GM21367 (cell line): ENCODE results near the gene HSPA4.
"Not testable (repeated sequence)": the region's sequence is repeated elsewhere in the genome, so short reads cannot be mapped to it uniquely, and the experiment has no call there.

Experiments used
- ATAC-seq: cut with Tn5 transposase; IDR thresholded peaks from one replicate; pipeline ENCODE4 v1.9.1; 2021; ENCODE audit not compliant: unreplicated experiment

The HSPA4 gene

GRCh38 chr5:133049726-133050048 is 2.1 kb upstream of the HSPA4 start:
- ATAC-seq, result no peak

- no peak for ATAC-seq
Measured at GRCh38 chr5:133050521-133050920, 1.3 kb upstream of the HSPA4 start.

- ATAC-seq, result no peak
Measured at GRCh38 chr5:133051061-133051541, 712 bp upstream of the HSPA4 start.

- ATAC-seq, result peak; percentile 24
Measured at GRCh38 chr5:133052317-133053175, 733 bp downstream of the HSPA4 start.

- ATAC-seq, result no peak
Measured at GRCh38 chr5:133053448-133053847, 1.6 kb downstream of the HSPA4 start.

- no peak for ATAC-seq
Measured at GRCh38 chr5:133054697-133055471, 3.1 kb downstream of the HSPA4 start.

GRCh38 chr5:133056891-133057290 is 5.1 kb downstream of the HSPA4 start:
- ATAC-seq, result no peak

GRCh38 chr5:133059621-133060020 is 7.8 kb downstream of the HSPA4 start:
- ATAC-seq, result no peak

- no peak for ATAC-seq
Measured at GRCh38 chr5:133062276-133062675, 10.5 kb downstream of the HSPA4 start.

GRCh38 chr5:133063965-133064364 is 12.2 kb downstream of the HSPA4 start:
- ATAC-seq, result no peak

GRCh38 chr5:133065471-133065870 is 13.7 kb downstream of the HSPA4 start:
- no peak for ATAC-seq

GRCh38 chr5:133066045-133066444 is 14.2 kb downstream of the HSPA4 start:
- ATAC-seq, result no peak

- ATAC-seq, result no peak
Measured at GRCh38 chr5:133072021-133072420, 20.2 kb downstream of the HSPA4 start.

- no peak for ATAC-seq
Measured at GRCh38 chr5:133075572-133076536, 24.0 kb downstream of the HSPA4 start.

GRCh38 chr5:133079048-133079447 is 27.2 kb downstream of the HSPA4 start:
- no peak for ATAC-seq

GRCh38 chr5:133081036-133081435 is 29.2 kb downstream of the HSPA4 start:
- ATAC-seq, result no peak

- no peak for ATAC-seq
Measured at GRCh38 chr5:133081703-133082102, 29.9 kb downstream of the HSPA4 start.

GRCh38 chr5:133082128-133082527 is 30.3 kb downstream of the HSPA4 start:
- no peak for ATAC-seq

- ATAC-seq, result no peak
Measured at GRCh38 chr5:133083901-133084300, 32.1 kb downstream of the HSPA4 start.

- not testable (repeated sequence) for ATAC-seq
Measured at GRCh38 chr5:133085171-133085570, 33.4 kb downstream of the HSPA4 start.

- ATAC-seq, result no peak
Measured at GRCh38 chr5:133086366-133086875, 34.6 kb downstream of the HSPA4 start.
